ENCODE measurements around the gene RTN4IP1. TPM values are rescaled to one million over a fixed set of nuclear protein-coding genes. Genes with fewer than 3 reads are reported as not detected.

RTN4IP1 gene
- total and polyA plus RNA-seq, 2 of the 13 experiments (the other 11 are each of a cell fraction or from before 2014, with no cell fraction given): 5.5 to 17.2 TPM

DNA sequence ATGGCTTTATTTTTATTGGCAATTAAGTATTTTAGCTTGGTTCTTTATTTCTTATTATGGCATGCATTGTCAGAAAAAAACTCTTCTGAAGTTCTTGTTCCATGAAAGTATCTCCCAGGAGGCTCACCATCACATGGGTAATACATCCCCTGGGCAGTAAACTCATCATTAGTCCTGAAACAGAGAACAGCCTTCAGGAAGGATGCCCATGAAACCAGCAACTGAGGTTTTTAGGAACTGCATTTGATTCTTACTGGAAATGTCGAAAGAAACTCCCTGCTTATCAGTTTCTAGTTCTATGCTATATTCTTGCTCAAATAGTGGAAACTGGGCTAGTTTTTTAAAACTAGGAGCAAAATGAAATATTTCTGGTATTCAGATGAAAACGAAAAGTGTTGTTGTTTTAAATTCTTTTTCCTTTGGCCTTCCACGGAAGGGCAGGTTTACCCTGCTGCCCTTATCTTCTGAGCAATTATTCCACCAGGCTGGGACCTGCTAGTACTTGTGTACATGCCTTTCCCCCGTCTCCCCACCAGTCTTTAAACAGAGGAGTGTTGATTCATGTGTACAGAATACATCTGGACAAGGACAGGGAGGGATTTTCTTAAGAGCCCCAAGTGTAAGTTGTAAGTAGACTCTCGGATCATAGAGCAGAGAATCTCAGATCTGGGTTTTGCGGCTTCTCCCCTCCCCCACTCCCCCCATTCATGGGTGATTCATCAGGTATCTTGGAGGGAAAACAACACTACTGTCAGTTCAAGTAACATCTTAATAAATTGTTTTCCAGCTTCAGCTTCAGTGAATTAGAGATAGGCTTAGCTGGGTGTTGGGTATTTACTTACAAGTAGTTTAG lies 81.5 kb downstream of the RTN4IP1 start (continued):
- TF ChIP-seq ZNF251 (CRISPR knock-in tag; IDR thresholded peaks at IDR 0.05) (no peak), SOX6 (IDR thresholded peaks at IDR 0.05) (no peak), SOX6 (CRISPR knock-in tag; IDR thresholded peaks at IDR 0.05) (peak; percentile 80), ZSCAN30 (CRISPR knock-in tag; IDR thresholded peaks at IDR 0.05) (no peak), RFXAP (CRISPR knock-in tag; IDR thresholded peaks at IDR 0.05; ENCODE audit: borderline replicate concordance) (no peak), KDM4B (CRISPR knock-in tag; IDR thresholded peaks at IDR 0.05) (no peak), ZNF121 (CRISPR knock-in tag; IDR thresholded peaks at IDR 0.05) (no peak), CBX1 (IDR thresholded peaks at IDR 0.05; ENCODE audit: low read depth) (no peak), TEAD3 (CRISPR knock-in tag; optimal IDR thresholded peaks at IDR 0.05; ENCODE audit: borderline replicate concordance) (peak; percentile 59), HNF4A (CRISPR knock-in tag; IDR thresholded peaks at IDR 0.05) (0 out of 2 replicates have a peak, but pooled peaks have one; percentile 29), GATAD2A (CRISPR knock-in tag; IDR thresholded peaks at IDR 0.05) (peak; percentile 47; the same call in 1 of the 2 replicates), DPF2 (CRISPR knock-in tag; IDR thresholded peaks at IDR 0.05; ENCODE audit: borderline replicate concordance, low read depth) (0 out of 2 replicates have a peak, but pooled peaks have one; percentile 28), MAFG (CRISPR knock-in tag; IDR thresholded peaks at IDR 0.05) (no peak), PRMT3 (CRISPR knock-in tag; IDR thresholded peaks at IDR 0.05; ENCODE audit: borderline replicate concordance, low read depth) (no peak), ZNF660 (CRISPR knock-in tag; IDR thresholded peaks at IDR 0.05; ENCODE audit: borderline replicate concordance, low read depth) (no peak)
- TF ChIP-seq, protein P1, sequence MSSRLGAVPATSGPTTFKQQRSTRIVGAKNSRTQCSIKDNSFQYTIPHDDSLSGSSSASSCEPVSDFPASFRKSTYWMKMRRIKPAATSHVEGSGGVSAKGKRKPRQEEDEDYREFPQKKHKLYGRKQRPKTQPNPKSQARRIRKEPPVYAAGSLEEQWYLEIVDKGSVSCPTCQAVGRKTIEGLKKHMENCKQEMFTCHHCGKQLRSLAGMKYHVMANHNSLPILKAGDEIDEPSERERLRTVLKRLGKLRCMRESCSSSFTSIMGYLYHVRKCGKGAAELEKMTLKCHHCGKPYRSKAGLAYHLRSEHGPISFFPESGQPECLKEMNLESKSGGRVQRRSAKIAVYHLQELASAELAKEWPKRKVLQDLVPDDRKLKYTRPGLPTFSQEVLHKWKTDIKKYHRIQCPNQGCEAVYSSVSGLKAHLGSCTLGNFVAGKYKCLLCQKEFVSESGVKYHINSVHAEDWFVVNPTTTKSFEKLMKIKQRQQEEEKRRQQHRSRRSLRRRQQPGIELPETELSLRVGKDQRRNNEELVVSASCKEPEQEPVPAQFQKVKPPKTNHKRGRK (CRISPR knock-in tag; IDR thresholded peaks at IDR 0.05): no peak
- TF ChIP-seq, protein P2, sequence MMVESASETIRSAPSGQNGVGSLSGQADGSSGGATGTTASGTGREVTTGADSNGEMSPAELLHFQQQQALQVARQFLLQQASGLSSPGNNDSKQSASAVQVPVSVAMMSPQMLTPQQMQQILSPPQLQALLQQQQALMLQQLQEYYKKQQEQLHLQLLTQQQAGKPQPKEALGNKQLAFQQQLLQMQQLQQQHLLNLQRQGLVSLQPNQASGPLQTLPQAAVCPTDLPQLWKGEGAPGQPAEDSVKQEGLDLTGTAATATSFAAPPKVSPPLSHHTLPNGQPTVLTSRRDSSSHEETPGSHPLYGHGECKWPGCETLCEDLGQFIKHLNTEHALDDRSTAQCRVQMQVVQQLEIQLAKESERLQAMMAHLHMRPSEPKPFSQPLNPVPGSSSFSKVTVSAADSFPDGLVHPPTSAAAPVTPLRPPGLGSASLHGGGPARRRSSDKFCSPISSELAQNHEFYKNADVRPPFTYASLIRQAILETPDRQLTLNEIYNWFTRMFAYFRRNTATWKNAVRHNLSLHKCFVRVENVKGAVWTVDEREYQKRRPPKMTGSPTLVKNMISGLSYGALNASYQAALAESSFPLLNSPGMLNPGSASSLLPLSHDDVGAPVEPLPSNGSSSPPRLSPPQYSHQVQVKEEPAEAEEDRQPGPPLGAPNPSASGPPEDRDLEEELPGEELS (CRISPR knock-in tag; IDR thresholded peaks at IDR 0.05): peak; percentile 87

Measured in HepG2 (cell line).